ENCODE data around the gene ETV1. TPM values are rescaled to one million over a fixed set of nuclear protein-coding genes. Genes with fewer than 3 reads are reported as not detected.

ETV1 gene
- total RNA-seq, 2 donors from 2014 or later: 15.8 to 31.2 TPM

- H3K27ac ChIP-seq (ENCODE audit: low read depth, low read length): no peak overlapping the region
- H3K9me3 Mint-ChIP-seq: no peaks in the 10 kb centered on the region
- TF ChIP-seq, protein P1, sequence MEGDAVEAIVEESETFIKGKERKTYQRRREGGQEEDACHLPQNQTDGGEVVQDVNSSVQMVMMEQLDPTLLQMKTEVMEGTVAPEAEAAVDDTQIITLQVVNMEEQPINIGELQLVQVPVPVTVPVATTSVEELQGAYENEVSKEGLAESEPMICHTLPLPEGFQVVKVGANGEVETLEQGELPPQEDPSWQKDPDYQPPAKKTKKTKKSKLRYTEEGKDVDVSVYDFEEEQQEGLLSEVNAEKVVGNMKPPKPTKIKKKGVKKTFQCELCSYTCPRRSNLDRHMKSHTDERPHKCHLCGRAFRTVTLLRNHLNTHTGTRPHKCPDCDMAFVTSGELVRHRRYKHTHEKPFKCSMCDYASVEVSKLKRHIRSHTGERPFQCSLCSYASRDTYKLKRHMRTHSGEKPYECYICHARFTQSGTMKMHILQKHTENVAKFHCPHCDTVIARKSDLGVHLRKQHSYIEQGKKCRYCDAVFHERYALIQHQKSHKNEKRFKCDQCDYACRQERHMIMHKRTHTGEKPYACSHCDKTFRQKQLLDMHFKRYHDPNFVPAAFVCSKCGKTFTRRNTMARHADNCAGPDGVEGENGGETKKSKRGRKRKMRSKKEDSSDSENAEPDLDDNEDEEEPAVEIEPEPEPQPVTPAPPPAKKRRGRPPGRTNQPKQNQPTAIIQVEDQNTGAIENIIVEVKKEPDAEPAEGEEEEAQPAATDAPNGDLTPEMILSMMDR (conservative IDR thresholded peaks at IDR 0.05): no peak
- no peak overlapping the region for H3K4me3 ChIP-seq (ENCODE audit: low read length)
- H3K36me3 ChIP-seq (ENCODE audit: control insufficient read depth, insufficient read depth, low read length): no peaks in the 10 kb centered on the region
- no peaks in the 10 kb centered on the region for H3K4me1 ChIP-seq (ENCODE audit: control insufficient read depth, insufficient read depth, low read length)
- H3K27me3 Mint-ChIP-seq (ENCODE audit: insufficient read depth): no peaks in the 10 kb centered on the region
- H3K9me3 ChIP-seq (ENCODE audit: control insufficient read depth, low read length): no peaks in the 10 kb centered on the region
- no peaks in the 10 kb centered on the region for H3K36me3 Mint-ChIP-seq (ENCODE audit: low read depth)
- no peaks in the 10 kb centered on the region for H3K27me3 ChIP-seq (ENCODE audit: control insufficient read depth, insufficient read depth, low read length, poor library complexity, severe bottlenecking)
- H3K27ac Mint-ChIP-seq: no peak overlapping the region
- WGBS, 2 experiments (ENCODE audit: insufficient coverage in 1 of 2, insufficient read length in 1 of 2): 86% methylated on average over 2 of the region's 2 CpGs; no CpG with 5 or more reads in 1 of the 2 experiments
- no peak overlapping the region for H3K9ac ChIP-seq (ENCODE audit: extremely low read depth, low read length, poor library complexity, severe bottlenecking)
- no peak overlapping the region for H3K4me3 Mint-ChIP-seq
- DNase-seq: no peak
- peaks cover 1% of the 10 kb centered on the region for H3K4me1 Mint-ChIP-seq
Observed at GRCh38 chr7:13963925-13964324, 25.5 kb downstream of the ETV1 start.

DNA sequence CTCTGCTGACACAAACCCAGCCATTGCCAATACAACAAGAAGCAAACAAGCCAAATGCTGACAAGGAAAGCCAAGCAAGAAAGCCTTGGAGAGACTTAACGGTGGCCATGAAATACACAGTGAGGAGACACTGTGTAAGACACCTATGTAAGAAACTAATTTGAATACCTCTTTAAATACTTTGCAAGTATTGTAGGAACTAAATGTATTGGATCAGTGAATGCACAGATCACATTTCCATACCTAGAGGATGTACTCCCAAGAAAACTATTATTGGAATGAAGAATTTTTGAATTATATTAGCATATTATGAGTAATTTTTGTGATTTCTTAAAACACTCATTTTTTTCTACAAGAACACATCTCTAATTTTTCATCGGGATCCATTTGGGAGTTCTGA lies 34.0 kb downstream of the ETV1 start:
- Mint-ChIP-seq H3K4me3 (no peak overlapping the region), H3K36me3 (ENCODE audit: low read depth) (no peaks in the 10 kb centered on the region), H3K27ac (no peak overlapping the region), H3K27me3 (ENCODE audit: insufficient read depth) (no peaks in the 10 kb centered on the region), H3K9me3 (no peaks in the 10 kb centered on the region), H3K4me1 (no peaks in the 10 kb centered on the region)
- no peaks in the 10 kb centered on the region for H3K4me1 ChIP-seq (ENCODE audit: control insufficient read depth, insufficient read depth, low read length)
- no peak for DNase-seq
- H3K9ac ChIP-seq (ENCODE audit: extremely low read depth, low read length, poor library complexity, severe bottlenecking): no peak overlapping the region
- TF ChIP-seq, protein P1 (conservative IDR thresholded peaks at IDR 0.05): no peak
- no peaks in the 10 kb centered on the region for H3K36me3 ChIP-seq (ENCODE audit: control insufficient read depth, insufficient read depth, low read length)
- H3K9me3 ChIP-seq (ENCODE audit: control insufficient read depth, low read length): no peaks in the 10 kb centered on the region
- WGBS, 2 experiments (ENCODE audit: insufficient coverage in 1 of 2, insufficient read length in 1 of 2): 100% methylated on average over 1 to 2 of the region's 2 CpGs
- no peak overlapping the region for H3K27ac ChIP-seq (ENCODE audit: low read depth, low read length)
- no peak overlapping the region for H3K4me3 ChIP-seq (ENCODE audit: low read length)
- H3K27me3 ChIP-seq (ENCODE audit: control insufficient read depth, insufficient read depth, low read length, poor library complexity, severe bottlenecking): no peaks in the 10 kb centered on the region

DNA sequence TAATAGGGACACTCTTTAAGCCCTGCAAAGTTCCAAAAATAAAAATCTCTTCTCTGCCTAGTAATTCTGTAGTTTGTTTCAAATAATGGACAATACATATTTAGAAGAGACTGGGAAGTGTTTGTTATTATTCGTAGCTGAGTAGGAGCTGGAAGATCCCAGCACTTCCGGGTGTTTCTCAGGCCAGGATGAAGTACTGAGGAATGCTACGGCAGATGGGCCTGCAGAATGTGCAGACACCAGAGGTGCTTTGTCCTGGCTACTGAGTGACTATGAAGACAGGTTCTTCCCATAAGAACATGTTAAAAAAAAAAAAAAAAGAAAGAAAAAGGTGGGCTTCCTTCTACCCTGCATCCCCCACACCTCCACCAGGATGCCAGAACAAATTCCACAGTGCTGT lies 36.1 kb downstream of the ETV1 start:
- DNase-seq: no peak

More for the DNA sequence above, 36.1 kb downstream of the ETV1 start:
- no peak overlapping the region for H3K27ac Mint-ChIP-seq
- 88% methylated on average over 3 of the region's 3 CpGs; no CpG with 5 or more reads in 1 of the 2 experiments for WGBS, 2 experiments (ENCODE audit: insufficient coverage in 1 of 2, insufficient read length in 1 of 2)
- no peaks in the 10 kb centered on the region for H3K36me3 Mint-ChIP-seq (ENCODE audit: low read depth)
- H3K27me3 Mint-ChIP-seq (ENCODE audit: insufficient read depth): no peaks in the 10 kb centered on the region
- H3K4me3 ChIP-seq (ENCODE audit: low read length): no peak overlapping the region
- TF ChIP-seq, protein P1 (conservative IDR thresholded peaks at IDR 0.05): no peak
- H3K27me3 ChIP-seq (ENCODE audit: control insufficient read depth, insufficient read depth, low read length, poor library complexity, severe bottlenecking): no peaks in the 10 kb centered on the region
- peaks cover 13% of the 10 kb centered on the region for H3K4me1 Mint-ChIP-seq
- no peaks in the 10 kb centered on the region for H3K9me3 Mint-ChIP-seq
- no peaks in the 10 kb centered on the region for H3K9me3 ChIP-seq (ENCODE audit: control insufficient read depth, low read length)
- no peak overlapping the region for H3K9ac ChIP-seq (ENCODE audit: extremely low read depth, low read length, poor library complexity, severe bottlenecking)
- H3K27ac ChIP-seq (ENCODE audit: low read depth, low read length): no peak overlapping the region
- H3K36me3 ChIP-seq (ENCODE audit: control insufficient read depth, insufficient read depth, low read length): no peaks in the 10 kb centered on the region
- H3K4me3 Mint-ChIP-seq: no peak overlapping the region
- peaks cover 3% of the 10 kb centered on the region for H3K4me1 ChIP-seq (ENCODE audit: control insufficient read depth, insufficient read depth, low read length)
